OCI-LY1 (cell line): ENCODE results near the gene IQCM.

ENCODE experiments used
- EZH2 ChIP-seq: fragments of 200-600 bp; sonication (generic), shearing (Covaris generic); IDR thresholded peaks from 2 replicates; pipeline ENCODE4 v1.8.0; 2017; ENCODE audit warnings: borderline replicate concordance, mixed run types, mild to moderate bottlenecking, antibody characterized with exemption, low read length, moderate library complexity, mixed read lengths
- TF ChIP-seq, protein P1 (sequence below): fragments of 200-600 bp; sonication (generic), shearing (Covaris generic); IDR thresholded peaks from 2 replicates; pipeline ENCODE4 v1.5.1; 2017; ENCODE audit warnings: mild to moderate bottlenecking, antibody characterized with exemption, low read length, moderate library complexity, mixed read lengths

DNA sequence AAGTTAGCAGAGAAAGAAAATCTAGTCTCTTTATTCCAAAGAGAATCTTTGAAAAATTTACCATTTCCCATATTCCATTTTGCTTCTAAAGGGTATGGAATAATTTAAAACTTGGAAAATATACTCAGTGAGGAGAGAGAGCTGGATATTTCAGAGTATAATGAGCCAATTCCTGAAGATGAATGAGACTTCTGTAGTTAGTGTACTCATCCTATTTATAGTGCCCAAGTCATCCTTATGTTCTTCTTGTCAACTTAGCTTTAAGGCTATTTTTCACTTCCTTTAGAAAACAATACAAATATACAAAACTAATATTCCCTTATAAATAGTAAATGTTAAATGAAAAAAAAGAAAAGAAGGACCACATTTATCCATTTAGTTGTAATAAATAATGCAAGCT, 302.6 kb downstream of the IQCM start:
- TF ChIP-seq, protein P1, sequence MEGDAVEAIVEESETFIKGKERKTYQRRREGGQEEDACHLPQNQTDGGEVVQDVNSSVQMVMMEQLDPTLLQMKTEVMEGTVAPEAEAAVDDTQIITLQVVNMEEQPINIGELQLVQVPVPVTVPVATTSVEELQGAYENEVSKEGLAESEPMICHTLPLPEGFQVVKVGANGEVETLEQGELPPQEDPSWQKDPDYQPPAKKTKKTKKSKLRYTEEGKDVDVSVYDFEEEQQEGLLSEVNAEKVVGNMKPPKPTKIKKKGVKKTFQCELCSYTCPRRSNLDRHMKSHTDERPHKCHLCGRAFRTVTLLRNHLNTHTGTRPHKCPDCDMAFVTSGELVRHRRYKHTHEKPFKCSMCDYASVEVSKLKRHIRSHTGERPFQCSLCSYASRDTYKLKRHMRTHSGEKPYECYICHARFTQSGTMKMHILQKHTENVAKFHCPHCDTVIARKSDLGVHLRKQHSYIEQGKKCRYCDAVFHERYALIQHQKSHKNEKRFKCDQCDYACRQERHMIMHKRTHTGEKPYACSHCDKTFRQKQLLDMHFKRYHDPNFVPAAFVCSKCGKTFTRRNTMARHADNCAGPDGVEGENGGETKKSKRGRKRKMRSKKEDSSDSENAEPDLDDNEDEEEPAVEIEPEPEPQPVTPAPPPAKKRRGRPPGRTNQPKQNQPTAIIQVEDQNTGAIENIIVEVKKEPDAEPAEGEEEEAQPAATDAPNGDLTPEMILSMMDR, result no peak
- TF ChIP-seq EZH2, result no peak
